Cardiac fibroblast (primary cell): ENCODE results near the gene METTL23.

ENCODE experiments used
- DNase-seq, 2 donors: peaks; one replicate each; pipeline versions ENCODE4 v3.0.0 to v3.0.0-alpha.2; 2010; ENCODE audit warnings: low read depth in 2 of 2
- H3K4me3 ChIP-seq, 2 donors: replicated peaks in 1 of 2; 1 replicate in 1 of 2; 2 replicates in 1 of 2; pipeline ENCODE4 v1.5.1; 2011; ENCODE audit warnings: low read depth in 2 of 2, low read length in 2 of 2, mild to moderate bottlenecking in 2 of 2, moderate library complexity in 1 of 2
- CTCF ChIP-seq: IDR thresholded peaks from one replicate; pipeline ENCODE4 v1.5.1; 2011; ENCODE audit warnings: low read depth, mild to moderate bottlenecking, low read length, inconsistent platforms

The METTL23 gene

GRCh38 chr17:76683011-76683755, 43.5 kb upstream of the METTL23 start:
- no peak for DNase-seq
- H3K4me3 ChIP-seq, result no peak overlapping the region
- TF ChIP-seq CTCF, result peak; percentile 11

- H3K4me3 ChIP-seq, result no peak overlapping the region
- DNase-seq, result no peak
- no peak for TF ChIP-seq CTCF
Measured at GRCh38 chr17:76683921-76684745, 42.5 kb upstream of the METTL23 start.

GRCh38 chr17:76684756-76685155, 41.9 kb upstream of the METTL23 start:
- TF ChIP-seq CTCF, result no peak
- no peak for DNase-seq
- H3K4me3 ChIP-seq, result no peak overlapping the region

- TF ChIP-seq CTCF, result no peak
Measured at GRCh38 chr17:76685366-76685765, 41.3 kb upstream of the METTL23 start.

GRCh38 chr17:76685846-76686245, 40.8 kb upstream of the METTL23 start:
- DNase-seq, result no peak
- no peak overlapping the region for H3K4me3 ChIP-seq

More at GRCh38 chr17:76685366-76685765, 41.3 kb upstream of the METTL23 start:
- no peak overlapping the region for H3K4me3 ChIP-seq
- DNase-seq, result no peak

GRCh38 chr17:76686538-76687297, 39.9 kb upstream of the METTL23 start:
- TF ChIP-seq CTCF, result no peak
- H3K4me3 ChIP-seq, result no peak overlapping the region

More at GRCh38 chr17:76685846-76686245, 40.8 kb upstream of the METTL23 start:
- TF ChIP-seq CTCF, result no peak

More at GRCh38 chr17:76686538-76687297, 39.9 kb upstream of the METTL23 start:
- no peak for DNase-seq
